HepG2 (cell line): ENCODE results near the gene DNAJB12. TPM values are rescaled to one million over a fixed set of nuclear protein-coding genes. Genes with fewer than 3 reads are reported as not detected.

Experiments used
- ATAC-seq: fragments of 200-7000 bp; cut with Tn5 transposase; 3 replicates; pipeline ENCODE4 v1.9.1; 2020; ENCODE audit warnings: mild to moderate bottlenecking, moderate library complexity
- BruUV-seq: library from RNA; stranded (reverse); fragments of 400-500 nt; replicated peaks from 2 replicates; lab custom pipeline; 2021; lab: Mats Ljungman, UMichigan
- CTCF ChIA-PET: fragments of 300-600 bp; formaldehyde crosslinking; extraction: SDS; loops from one replicate; lab custom pipeline; 2021; ENCODE audit warnings: low total read pairs, inconsistent platforms, low intra/inter-chr PET ratio; lab: Yijun Ruan, JAX
- POLR2A ChIA-PET: fragments of 350-600 bp; sonication (Branson Sonifier 250); formaldehyde crosslinking; loops from one replicate; lab custom pipeline; 2020; ENCODE audit warnings: antibody characterized with exemption, inconsistent platforms; lab: Yijun Ruan, JAX
- DNase-seq: peaks from one replicate; pipeline ENCODE4 v3.0.0-alpha.2; 2015; ENCODE audit warnings: low spot score
- FAIRE-seq: peaks from 3 replicates; lab custom pipeline; 2011; peaks lifted over from hg19 to GRCh38; lab: Jason Lieb, UNC
- H2AFZ ChIP-seq: one replicate; pipeline ENCODE4 v1.6.1; 2011; ENCODE audit warnings: low read length, inconsistent platforms
- H3K27ac ChIP-seq: fragments of 300-600 bp; 3 replicates; pipeline ENCODE4 v1.8.0; 2011; ENCODE audit warnings: mixed run types, mild to moderate bottlenecking, mixed read lengths, low read length, inconsistent platforms; ENCODE audit not compliant: insufficient read depth; ENCODE audit errors: extremely low read length
- H3K27me3 ChIP-seq, 2 experiments: fragments of 200-600 bp in 1 of 2; 2 replicates in 1 of 2; 3 replicates in 1 of 2; pipeline versions ENCODE4 v1.6.0 to v1.8.0; 2011; ENCODE audit warnings: low read length in 2 of 2, mild to moderate bottlenecking in 2 of 2, moderate library complexity in 2 of 2, inconsistent platforms in 1 of 2; ENCODE audit not compliant: insufficient read depth in 2 of 2, control insufficient read depth in 1 of 2
- H3K36me3 ChIP-seq, 2 experiments: fragments of 200-600 bp in 1 of 2; replicated peaks in 1 of 2; 2 replicates in 1 of 2; 3 replicates in 1 of 2; pipeline versions ENCODE4 v1.5.1 to v1.8.0; 2011; ENCODE audit warnings: low read length in 2 of 2, inconsistent platforms in 1 of 2; ENCODE audit not compliant: insufficient read depth in 2 of 2, control insufficient read depth in 1 of 2
- H3K4me1 ChIP-seq: 2 replicates; pipeline ENCODE4 v1.5.1; 2012; ENCODE audit warnings: low read length, inconsistent platforms; ENCODE audit not compliant: insufficient read depth
- H3K4me2 ChIP-seq: 2 replicates; pipeline ENCODE4 v1.6.0; 2011; ENCODE audit warnings: low read depth, low read length, inconsistent platforms
- H3K4me3 ChIP-seq, 3 experiments: fragments of 200-600 bp in 1 of 3; sonication (generic), shearing (Covaris generic) in 1 of 3; replicated peaks in 1 of 3; 2 replicates each; pipeline ENCODE4 v1.5.1; 2011 to 2016; ENCODE audit warnings: low read length in 3 of 3, inconsistent platforms in 2 of 3, low read depth in 2 of 3, mild to moderate bottlenecking in 2 of 3, control low read depth in 1 of 3, mixed read lengths in 1 of 3; ENCODE audit not compliant: insufficient read depth in 1 of 3
- H3K79me2 ChIP-seq: one replicate; pipeline ENCODE4 v1.6.1; 2011; ENCODE audit warnings: low read length, inconsistent platforms; ENCODE audit not compliant: insufficient read depth
- H3K9ac ChIP-seq: 2 replicates; pipeline ENCODE4 v1.6.0; 2011; ENCODE audit warnings: mild to moderate bottlenecking, low read depth, low read length, inconsistent platforms; ENCODE audit not compliant: insufficient read depth
- H3K9me3 ChIP-seq: 2 replicates; pipeline ENCODE4 v1.5.1; 2012; ENCODE audit warnings: mild to moderate bottlenecking, low read length
- H4K20me1 ChIP-seq: 2 replicates; pipeline ENCODE4 v1.6.0; 2011; ENCODE audit warnings: inconsistent platforms, mild to moderate bottlenecking, low read length, moderate library complexity; ENCODE audit not compliant: insufficient read depth
- ZFP37 ChIP-seq: sonication (generic); formaldehyde crosslinking; IDR thresholded peaks from 2 replicates; pipeline ENCODE4 v1.4.0; 2020; ENCODE audit warnings: missing genetic modification reagents, borderline replicate concordance
- ZNF891 ChIP-seq: sonication (generic); formaldehyde crosslinking; IDR thresholded peaks from 2 replicates; pipeline ENCODE4 v1.5.0; 2020; ENCODE audit warnings: mild to moderate bottlenecking, missing genetic modification reagents
- WGBS: methylation state at CpG from one replicate; pipeline ENCODE4 v1.1.6; 2017; ENCODE audit warnings: low lambda C conversion rate; 5-methylcytosine and 5-hydroxymethylcytosine counted together
- in situ Hi-C: cut with HindIII; loops from 2 replicates; pipeline ENCODE4 v1.10.0; 2017; ENCODE audit warnings: low pct_unique_long_range_greater_than_20kb; ENCODE audit not compliant: extremely low pct_ligation_motif_present
- intact Hi-C: fragments of 100-400 bp; cut with micrococcal nuclease; formaldehyde crosslinking; loops from one replicate; pipeline ENCODE4 v1.10.0; 2022; ENCODE audit not compliant: unreplicated experiment
- polyA plus RNA-seq, 8 experiments: library from polyadenylated mRNA; depleted of rRNA in 3 of 8; stranded (reverse) in 7 of 8; unstranded in 1 of 8; fragments of >200 nt; fragmentation: Illumina TruSeq in 4 of 8; extraction: Trizol in 4 of 8; gene quantifications; 2 replicates each; pipeline versions ENCODE4 v1.2.1 to v1.2.3, GENCODE V29; 2011 to 2016; ENCODE audit warnings: low read depth in 4 of 8, missing spikeins in 1 of 8, mixed read lengths in 1 of 8; ENCODE audit not compliant: insufficient read depth in 1 of 8
- total RNA-seq, 5 experiments: library from RNA; depleted of rRNA; stranded (reverse); fragments of >200 nt; fragmentation: Illumina TruSeq; extraction: Trizol; gene quantifications; 2 replicates each; pipeline ENCODE4 v1.2.3, GENCODE V29; 2016; ENCODE audit warnings: low read depth in 1 of 5
- TF ChIP-seq, protein P1 (sequence below): sonication (generic); formaldehyde crosslinking; IDR thresholded peaks from 2 replicates; pipeline ENCODE4 v1.5.0; 2020; ENCODE audit warnings: mild to moderate bottlenecking, missing genetic modification reagents, borderline replicate concordance

Gene DNAJB12
- total and polyA plus RNA-seq, 2 of the 13 experiments (the other 11 are each of a cell fraction or from before 2014, with no cell fraction given): 10.8 to 18.2 TPM

DNA sequence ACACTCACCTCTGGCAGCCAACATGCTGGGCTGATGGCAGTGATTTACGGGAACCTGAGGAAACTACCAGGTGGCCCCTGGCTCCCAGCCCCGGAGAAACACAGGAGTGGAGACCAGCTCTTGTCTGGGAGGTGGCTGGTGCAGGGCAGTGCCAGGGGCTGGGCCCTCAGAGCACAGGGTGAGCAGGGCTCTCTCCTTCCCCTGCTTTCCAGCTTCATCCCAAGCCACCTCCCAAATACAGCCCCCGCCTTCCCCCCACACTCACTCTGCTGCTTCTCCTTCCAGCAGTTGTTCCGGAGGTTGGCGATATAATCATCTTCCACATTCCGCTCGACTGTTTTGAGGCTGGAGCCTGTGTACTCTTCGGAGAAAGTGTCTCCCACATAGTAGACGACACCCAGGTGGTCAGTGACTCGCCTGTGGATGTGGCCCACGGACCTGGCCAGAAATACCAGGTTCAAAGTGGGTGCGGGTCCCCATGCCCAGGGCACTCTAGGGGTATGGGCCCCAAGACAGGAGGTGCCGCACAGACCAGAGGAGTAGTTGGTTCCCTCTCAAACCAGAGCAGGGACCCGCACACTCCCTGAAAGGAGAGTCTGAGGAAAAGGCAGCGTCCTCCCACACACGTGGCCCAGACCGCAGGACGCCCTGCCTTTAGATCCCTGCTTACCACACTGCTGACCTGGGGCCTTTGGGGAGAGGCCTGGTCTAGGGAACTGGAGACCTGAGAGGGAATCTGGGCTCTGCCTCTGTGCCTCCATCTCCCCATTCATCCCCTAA lies 18.3 kb downstream of the DNAJB12 start:
- 95% methylated on average over 9 of the region's 18 CpGs for WGBS
- DNase-seq (no peak), FAIRE-seq (no peak), ATAC-seq (no peak)
- 0 out of 2 replicates have a peak overlapping the region, but pooled peaks have one; percentile 65 for H3K9ac ChIP-seq
- ChIA-PET CTCF (interaction anchor here (1.3 to 2.0 kb wide), 2 partner anchors 210 to 288 kb away, joined by 5 to 7 read pairs; no protein-coding TSS in a partner anchor), POLR2A (interaction anchor here (0.8 to 1.4 kb wide), 5 partner anchors 15 to 120 kb away, joined by 3 to 6 read pairs (median 4); partner anchors contain the start of genes ANAPC16, ASCC1 and DDIT4)
- peaks cover 54% of the 10 kb centered on the region for H3K4me1 ChIP-seq
- no TSS peak for BruUV-seq
- no peak overlapping the region for H3K4me2 ChIP-seq
- intact Hi-C loops (loop anchor here (5.0 kb wide), 1 partner anchor 289 kb away; no protein-coding TSS in a partner anchor), in situ Hi-C loops (loop anchor here (10.0 to 25.0 kb wide), 2 partner anchors 249 to 372 kb away; partner anchors contain the start of genes CHST3 and SPOCK2)
- H3K27me3 ChIP-seq: no peaks in the 10 kb centered on the region
- peaks cover 12 to 37% of the 10 kb centered on the region in 2 experiments for H3K36me3 ChIP-seq
- H3K9me3 ChIP-seq: no peaks in the 10 kb centered on the region
- H2AFZ ChIP-seq: no peak overlapping the region
- H3K79me2 ChIP-seq: no peaks in the 10 kb centered on the region
- H3K4me3 ChIP-seq: no peak overlapping the region
- H4K20me1 ChIP-seq: no peaks in the 10 kb centered on the region
- TF ChIP-seq, protein P1, sequence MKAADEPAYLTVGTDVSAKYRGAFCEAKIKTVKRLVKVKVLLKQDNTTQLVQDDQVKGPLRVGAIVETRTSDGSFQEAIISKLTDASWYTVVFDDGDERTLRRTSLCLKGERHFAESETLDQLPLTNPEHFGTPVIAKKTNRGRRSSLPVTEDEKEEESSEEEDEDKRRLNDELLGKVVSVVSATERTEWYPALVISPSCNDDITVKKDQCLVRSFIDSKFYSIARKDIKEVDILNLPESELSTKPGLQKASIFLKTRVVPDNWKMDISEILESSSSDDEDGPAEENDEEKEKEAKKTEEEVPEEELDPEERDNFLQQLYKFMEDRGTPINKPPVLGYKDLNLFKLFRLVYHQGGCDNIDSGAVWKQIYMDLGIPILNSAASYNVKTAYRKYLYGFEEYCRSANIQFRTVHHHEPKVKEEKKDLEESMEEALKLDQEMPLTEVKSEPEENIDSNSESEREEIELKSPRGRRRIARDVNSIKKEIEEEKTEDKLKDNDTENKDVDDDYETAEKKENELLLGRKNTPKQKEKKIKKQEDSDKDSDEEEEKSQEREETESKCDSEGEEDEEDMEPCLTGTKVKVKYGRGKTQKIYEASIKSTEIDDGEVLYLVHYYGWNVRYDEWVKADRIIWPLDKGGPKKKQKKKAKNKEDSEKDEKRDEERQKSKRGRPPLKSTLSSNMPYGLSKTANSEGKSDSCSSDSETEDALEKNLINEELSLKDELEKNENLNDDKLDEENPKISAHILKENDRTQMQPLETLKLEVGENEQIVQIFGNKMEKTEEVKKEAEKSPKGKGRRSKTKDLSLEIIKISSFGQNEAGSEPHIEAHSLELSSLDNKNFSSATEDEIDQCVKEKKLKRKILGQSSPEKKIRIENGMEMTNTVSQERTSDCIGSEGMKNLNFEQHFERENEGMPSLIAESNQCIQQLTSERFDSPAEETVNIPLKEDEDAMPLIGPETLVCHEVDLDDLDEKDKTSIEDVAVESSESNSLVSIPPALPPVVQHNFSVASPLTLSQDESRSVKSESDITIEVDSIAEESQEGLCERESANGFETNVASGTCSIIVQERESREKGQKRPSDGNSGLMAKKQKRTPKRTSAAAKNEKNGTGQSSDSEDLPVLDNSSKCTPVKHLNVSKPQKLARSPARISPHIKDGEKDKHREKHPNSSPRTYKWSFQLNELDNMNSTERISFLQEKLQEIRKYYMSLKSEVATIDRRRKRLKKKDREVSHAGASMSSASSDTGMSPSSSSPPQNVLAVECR (CRISPR knock-in tag): 0 out of 2 replicates have a peak, but pooled peaks have one; percentile 2
- TF ChIP-seq ZFP37 (CRISPR knock-in tag): no peak
- TF ChIP-seq ZNF891 (CRISPR knock-in tag): 0 out of 2 replicates have a peak, but pooled peaks have one; percentile 36
- H3K27ac ChIP-seq: peak overlapping the region; percentile 91
